Adrenal gland (tissue), 12 donors: ENCODE data around the gene CLEC16A. TPM values are rescaled to one million over a fixed set of nuclear protein-coding genes. Genes with fewer than 3 reads are reported as not detected.
A peak's percentile ranks its signal among the peaks of the same experiment; 100 is the strongest.

Experiments
- DNase-seq, 7 donors: peaks; one replicate each; pipeline ENCODE4 v3.0.0-alpha.2; 2019 to 2020
- H3K27ac ChIP-seq, 5 donors: fragments of 200-600 bp; sonication (generic) in 4 of 5; 1 replicate in 3 of 5; 2 replicates in 2 of 5; pipeline versions ENCODE4 v1.5.1 to v1.8.0; 2016 to 2020; ENCODE audit warnings: mild to moderate bottlenecking in 1 of 5
- H3K27me3 ChIP-seq: fragments of 200-600 bp; 2 replicates; pipeline ENCODE4 v1.8.0; 2021
- H3K36me3 ChIP-seq, 2 donors: fragments of 200-600 bp; replicated peaks in 1 of 2; 1 replicate in 1 of 2; 2 replicates in 1 of 2; pipeline versions ENCODE4 v1.5.1 to v1.8.0; 2018 to 2022
- H3K4me1 ChIP-seq, 2 donors: fragments of 200-600 bp; replicated peaks in 1 of 2; 1 replicate in 1 of 2; 2 replicates in 1 of 2; pipeline versions ENCODE4 v1.5.1 to v1.8.0; 2018 to 2021
- H3K4me3 ChIP-seq, 4 donors: fragments of 200-600 bp; sonication (generic) in 3 of 4; one replicate each; pipeline ENCODE4 v1.5.1; 2016 to 2018
- H3K9me3 ChIP-seq, 3 donors: fragments of 200-600 bp; sonication (generic) in 1 of 3; replicated peaks in 1 of 3; 1 replicate in 2 of 3; 2 replicates in 1 of 3; pipeline versions ENCODE4 v1.5.1 to v1.8.0; 2016 to 2021
- POLR2A ChIP-seq, 2 donors: fragments of 450-650 bp; IDR thresholded peaks; one replicate each; pipeline ENCODE4 v1.6.1; 2017; ENCODE audit warnings: antibody characterized with exemption in 2 of 2, mild to moderate bottlenecking in 2 of 2, moderate library complexity in 1 of 2
- WGBS, 4 donors: extraction: QIAGEN DNeasy Blood & Tissue Kit in 2 of 4; methylation state at CpG; one replicate each; pipeline versions ENCODE4 v1.1.5 to v1.1.7; 2013 to 2017; 5-methylcytosine and 5-hydroxymethylcytosine counted together
- intact Hi-C, 2 donors: fragments of 100-400 bp; cut with DNase I; formaldehyde crosslinking; loops; one replicate each; pipeline versions ENCODE4 v1.14.1 to v1.15.0; 2022 to 2023
- polyA plus RNA-seq, 3 donors: library from polyadenylated mRNA; stranded (reverse); fragments of 200-250 nt in 2 of 3; fragments of 350-450 nt in 1 of 3; fragmentation: Illumina TruSeq in 1 of 3; extraction: RNeasy Lipid Tissue Mini Kit (QIAGEN cat#74804) in 1 of 3; gene quantifications; one replicate each; pipeline ENCODE4 v1.2.3, GENCODE V29; 2013 to 2014
- total RNA-seq, 9 donors: library from RNA; depleted of rRNA in 4 of 9; stranded (reverse); fragments of >200 nt in 4 of 9; fragments of 120-200 nt in 1 of 9; fragmentation: NEBNext Ultra II Directional in 1 of 9; extraction: Animal tissue kit (Norgen Biotek cat#: 25700) in 1 of 9; gene quantifications; one replicate each; pipeline versions ENCODE4 v1.1.0 to v1.2.4, GENCODE V29; 2013 to 2023
- TF ChIP-seq, protein P1 (sequence below), 6 experiments: fragments of 450-650 bp in 4 of 6; fragments of 200-600 bp in 2 of 6; sonication (generic) in 1 of 6; IDR thresholded peaks; 1 replicate in 5 of 6; 2 replicates in 1 of 6; pipeline versions ENCODE4 v1.5.1 to v1.8.0; 2016 to 2021; ENCODE audit warnings: antibody characterized with exemption in 6 of 6, mild to moderate bottlenecking in 2 of 6, moderate library complexity in 1 of 6
- donor health status: healthy with polysubstance abuse.
- donor health status: Bipolar disorder and iron deficiency.
- donor health status: DM: yes; HTN: yes; CAD: no.
- donor health status: DM: no; HTN: no; CAD: no.
- donor health status: DM: no; HTN: no; CAD: no.
- donor health status: DM: yes; HTN: yes; CAD: no.

The CLEC16A gene
- total and polyA plus RNA-seq, 12 donors: 14.0 to 37.2 (median 27.6) TPM

- TF ChIP-seq POLR2A (IDR thresholded peaks at IDR 0.05): no peak
- TF ChIP-seq, protein P1, sequence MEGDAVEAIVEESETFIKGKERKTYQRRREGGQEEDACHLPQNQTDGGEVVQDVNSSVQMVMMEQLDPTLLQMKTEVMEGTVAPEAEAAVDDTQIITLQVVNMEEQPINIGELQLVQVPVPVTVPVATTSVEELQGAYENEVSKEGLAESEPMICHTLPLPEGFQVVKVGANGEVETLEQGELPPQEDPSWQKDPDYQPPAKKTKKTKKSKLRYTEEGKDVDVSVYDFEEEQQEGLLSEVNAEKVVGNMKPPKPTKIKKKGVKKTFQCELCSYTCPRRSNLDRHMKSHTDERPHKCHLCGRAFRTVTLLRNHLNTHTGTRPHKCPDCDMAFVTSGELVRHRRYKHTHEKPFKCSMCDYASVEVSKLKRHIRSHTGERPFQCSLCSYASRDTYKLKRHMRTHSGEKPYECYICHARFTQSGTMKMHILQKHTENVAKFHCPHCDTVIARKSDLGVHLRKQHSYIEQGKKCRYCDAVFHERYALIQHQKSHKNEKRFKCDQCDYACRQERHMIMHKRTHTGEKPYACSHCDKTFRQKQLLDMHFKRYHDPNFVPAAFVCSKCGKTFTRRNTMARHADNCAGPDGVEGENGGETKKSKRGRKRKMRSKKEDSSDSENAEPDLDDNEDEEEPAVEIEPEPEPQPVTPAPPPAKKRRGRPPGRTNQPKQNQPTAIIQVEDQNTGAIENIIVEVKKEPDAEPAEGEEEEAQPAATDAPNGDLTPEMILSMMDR (IDR thresholded peaks at IDR 0.05): no peak
- no peak for DNase-seq
- WGBS, 4 donors: 76 to 96% (median 86%) methylated on average over 2 of the region's 2 CpGs
- no peaks in the 10 kb centered on the region for H3K4me1 ChIP-seq
- H3K36me3 ChIP-seq: no peaks in the 10 kb centered on the region
- H3K27ac ChIP-seq: peak overlapping the region in 2 of 5 donors; percentile 27 to 30
- no peaks in the 10 kb centered on the region for H3K9me3 ChIP-seq
- H3K4me3 ChIP-seq: no peak overlapping the region
- intact Hi-C loops: no loop called here
- no peaks in the 10 kb centered on the region for H3K27me3 ChIP-seq
Measured at GRCh38 chr16:10896723-10897122, 47.6 kb upstream of the CLEC16A start.

DNA sequence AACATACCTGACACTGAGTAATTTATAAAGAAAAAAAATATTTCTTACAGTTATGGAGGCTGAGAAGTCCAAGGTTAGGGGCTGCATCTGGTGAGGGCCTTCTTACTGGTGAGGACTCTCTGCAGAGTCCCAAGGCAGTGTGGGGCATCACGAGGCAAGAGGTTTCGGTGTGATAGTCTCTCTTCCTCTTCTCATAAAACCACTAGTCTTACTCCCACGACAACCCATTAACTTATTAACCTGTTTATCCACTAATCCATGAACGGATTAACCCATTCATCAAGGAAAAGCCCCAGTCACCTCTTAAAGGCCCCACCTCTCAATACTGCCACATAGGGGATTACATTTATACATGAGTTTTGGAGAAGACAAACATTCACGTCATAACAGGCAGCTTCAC is 47.2 kb upstream of the CLEC16A start:
- DNase-seq: no peak
- Histone ChIP-seq H3K4me3 (no peak overlapping the region), H3K27ac (peak overlapping the region in 2 of 5 donors; percentile 27 to 30), H3K9me3 (no peaks in the 10 kb centered on the region), H3K36me3 (no peaks in the 10 kb centered on the region), H3K27me3 (no peaks in the 10 kb centered on the region), H3K4me1 (no peaks in the 10 kb centered on the region)
- TF ChIP-seq, protein P1 (IDR thresholded peaks at IDR 0.05): no peak
- TF ChIP-seq POLR2A (IDR thresholded peaks at IDR 0.05): no peak
- 56 to 71% (median 69%) methylated on average over 5 of the region's 5 CpGs for WGBS, 4 donors
- intact Hi-C loops: no loop called here

- intact Hi-C loops: no loop called here
- Histone ChIP-seq H3K36me3 (peaks cover 0 to 4% of the 10 kb centered on the region in 2 donors), H3K27ac (no peak overlapping the region), H3K4me1 (no peaks in the 10 kb centered on the region), H3K27me3 (no peaks in the 10 kb centered on the region), H3K9me3 (no peaks in the 10 kb centered on the region), H3K4me3 (no peak overlapping the region)
- no peak for DNase-seq
- WGBS, 4 donors: 60 to 100% (median 98%) methylated on average over 1 of the region's 1 CpG
- TF ChIP-seq, protein P1 (IDR thresholded peaks at IDR 0.05): no peak
- no peak for TF ChIP-seq POLR2A (IDR thresholded peaks at IDR 0.05)
Measured at GRCh38 chr16:10902999-10903398, 41.4 kb upstream of the CLEC16A start.

- Histone ChIP-seq H3K4me1 (no peaks in the 10 kb centered on the region), H3K27me3 (no peaks in the 10 kb centered on the region), H3K4me3 (no peak overlapping the region), H3K9me3 (no peaks in the 10 kb centered on the region), H3K27ac (no peak overlapping the region), H3K36me3 (peaks cover 0 to 4% of the 10 kb centered on the region in 2 donors)
- 93% methylated on average over 8 to 19 of the region's 19 CpGs for WGBS, 4 donors
- intact Hi-C loops: no loop called here
- no peak for DNase-seq
- TF ChIP-seq, protein P1 (IDR thresholded peaks at IDR 0.05): no peak
- no peak for TF ChIP-seq POLR2A (IDR thresholded peaks at IDR 0.05)
Measured at GRCh38 chr16:10906482-10906881, 37.9 kb upstream of the CLEC16A start.
